Liver (tissue), 3 donors: ENCODE measurements around the gene SMIM5.

ENCODE experiments used
- ATF3 ChIP-seq: IDR thresholded peaks from 2 replicates; pipeline ENCODE4 v1.6.1; 2016; ENCODE audit warnings: antibody characterized with exemption
- CTCF ChIP-seq: fragments of 150-350 bp; IDR thresholded peaks from 2 replicates; pipeline ENCODE4 v1.5.1; 2017; ENCODE audit warnings: improper control_type of control experiment, low read depth, low read length; ENCODE audit not compliant: missing input control
- JUND ChIP-seq, 2 donors: IDR thresholded peaks; 2 replicates each; pipeline ENCODE4 v1.6.1; 2016; ENCODE audit warnings: antibody characterized with exemption in 2 of 2
- RAD21 ChIP-seq, 2 donors: IDR thresholded peaks; 2 replicates each; pipeline ENCODE4 v1.6.1; 2016; ENCODE audit warnings: antibody characterized with exemption in 2 of 2, mild to moderate bottlenecking in 2 of 2
- REST ChIP-seq: IDR thresholded peaks from 2 replicates; pipeline ENCODE4 v1.6.1; 2016; ENCODE audit warnings: antibody characterized with exemption, mild to moderate bottlenecking
- RXRA ChIP-seq, 2 donors: IDR thresholded peaks; 2 replicates each; pipeline ENCODE4 v1.6.1; 2017 to 2018; ENCODE audit warnings: antibody characterized with exemption in 2 of 2, mild to moderate bottlenecking in 1 of 2
- SP1 ChIP-seq: IDR thresholded peaks from 2 replicates; pipeline ENCODE4 v1.6.1; 2018; ENCODE audit warnings: antibody characterized with exemption, mild to moderate bottlenecking
- TAF1 ChIP-seq: conservative IDR thresholded peaks from 2 replicates; pipeline ENCODE4 v1.6.1; 2016; ENCODE audit warnings: antibody characterized with exemption, mild to moderate bottlenecking
- donor health status: healthy.
- donor health status: healthy.

GRCh38 chr17:75639771-75640555 is 6.7 kb downstream of the SMIM5 start:
- TF ChIP-seq CTCF (no peak), ATF3 (no peak), RAD21 (IDR thresholded peaks at IDR 0.05) (no peak), TAF1 (no peak), RXRA (IDR thresholded peaks at IDR 0.05) (no peak), SP1 (no peak), JUND (IDR thresholded peaks at IDR 0.05) (no peak), REST (no peak)
